ENCODE data around the gene TEAD4.

Gene TEAD4

DNA sequence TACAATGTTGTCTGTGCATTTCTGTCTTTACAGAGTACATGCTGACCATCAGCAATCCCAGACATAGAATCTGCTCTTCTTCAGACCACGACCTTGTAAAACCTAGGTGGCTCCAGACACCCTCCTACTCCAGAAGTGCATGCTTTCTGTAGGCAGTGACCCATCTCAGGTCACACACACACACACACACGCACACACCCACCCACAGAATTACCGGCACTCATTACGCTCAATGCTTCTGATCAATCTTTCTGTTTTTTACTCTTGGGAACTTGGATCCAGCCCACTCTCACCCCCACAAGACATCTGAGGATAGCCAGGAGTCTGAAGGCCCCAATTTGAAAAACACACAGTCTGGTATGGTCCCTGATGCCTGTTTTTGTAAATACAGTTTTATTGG is 110.5 kb downstream of the TEAD4 start:
- Histone ChIP-seq H3K9me3 (ENCODE audit: severe bottlenecking) (no peaks in the 10 kb centered on the region), H3K4me3 (ENCODE audit: low read depth, low read length) (no peak overlapping the region), H3K27ac (no peak overlapping the region), H3K36me3 (no peaks in the 10 kb centered on the region), H3K27me3 (ENCODE audit: insufficient read depth, low read depth, severe bottlenecking) (no peaks in the 10 kb centered on the region)
- no peak for TF ChIP-seq CTCF (IDR thresholded peaks at IDR 0.05; ENCODE audit: low read depth, low read length)
- no peak for DNase-seq

DNA sequence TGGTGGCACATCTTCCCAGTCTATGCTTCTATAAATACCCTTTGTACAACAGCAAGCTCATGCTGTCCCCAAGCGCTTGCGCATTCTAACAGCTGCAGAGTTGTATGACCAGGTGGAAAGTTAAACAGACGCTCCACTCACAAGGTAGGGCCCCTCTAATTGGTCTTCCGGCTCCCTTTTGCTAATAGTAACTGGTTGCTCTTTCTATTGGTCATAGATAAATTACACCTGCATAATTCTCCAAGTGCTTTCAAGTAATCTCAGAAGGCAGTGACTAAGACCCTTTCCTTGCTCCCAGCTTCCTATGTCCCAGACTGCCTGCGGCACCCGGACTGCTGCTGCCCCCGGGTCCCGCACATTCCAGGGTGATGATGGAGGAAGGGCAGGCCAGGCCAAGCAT is 111.9 kb downstream of the TEAD4 start:
- H3K27me3 ChIP-seq (ENCODE audit: insufficient read depth, low read depth, severe bottlenecking): no peaks in the 10 kb centered on the region
- DNase-seq: no peak
- no peak overlapping the region for H3K27ac ChIP-seq
- no peaks in the 10 kb centered on the region for H3K36me3 ChIP-seq
- H3K4me3 ChIP-seq (ENCODE audit: low read depth, low read length): no peak overlapping the region
- no peaks in the 10 kb centered on the region for H3K9me3 ChIP-seq (ENCODE audit: severe bottlenecking)
- TF ChIP-seq CTCF (IDR thresholded peaks at IDR 0.05; ENCODE audit: low read depth, low read length): no peak

- TF ChIP-seq CTCF (IDR thresholded peaks at IDR 0.05; ENCODE audit: low read depth, low read length): no peak
- H3K9me3 ChIP-seq (ENCODE audit: severe bottlenecking): no peaks in the 10 kb centered on the region
- H3K27me3 ChIP-seq (ENCODE audit: insufficient read depth, low read depth, severe bottlenecking): no peaks in the 10 kb centered on the region
- H3K27ac ChIP-seq: no peak overlapping the region
- DNase-seq: no peak
- H3K36me3 ChIP-seq: no peaks in the 10 kb centered on the region
- no peak overlapping the region for H3K4me3 ChIP-seq (ENCODE audit: low read depth, low read length)
These were observed 112.5 kb downstream of the TEAD4 start for GRCh38 chr12:3071710-3072109.

DNA sequence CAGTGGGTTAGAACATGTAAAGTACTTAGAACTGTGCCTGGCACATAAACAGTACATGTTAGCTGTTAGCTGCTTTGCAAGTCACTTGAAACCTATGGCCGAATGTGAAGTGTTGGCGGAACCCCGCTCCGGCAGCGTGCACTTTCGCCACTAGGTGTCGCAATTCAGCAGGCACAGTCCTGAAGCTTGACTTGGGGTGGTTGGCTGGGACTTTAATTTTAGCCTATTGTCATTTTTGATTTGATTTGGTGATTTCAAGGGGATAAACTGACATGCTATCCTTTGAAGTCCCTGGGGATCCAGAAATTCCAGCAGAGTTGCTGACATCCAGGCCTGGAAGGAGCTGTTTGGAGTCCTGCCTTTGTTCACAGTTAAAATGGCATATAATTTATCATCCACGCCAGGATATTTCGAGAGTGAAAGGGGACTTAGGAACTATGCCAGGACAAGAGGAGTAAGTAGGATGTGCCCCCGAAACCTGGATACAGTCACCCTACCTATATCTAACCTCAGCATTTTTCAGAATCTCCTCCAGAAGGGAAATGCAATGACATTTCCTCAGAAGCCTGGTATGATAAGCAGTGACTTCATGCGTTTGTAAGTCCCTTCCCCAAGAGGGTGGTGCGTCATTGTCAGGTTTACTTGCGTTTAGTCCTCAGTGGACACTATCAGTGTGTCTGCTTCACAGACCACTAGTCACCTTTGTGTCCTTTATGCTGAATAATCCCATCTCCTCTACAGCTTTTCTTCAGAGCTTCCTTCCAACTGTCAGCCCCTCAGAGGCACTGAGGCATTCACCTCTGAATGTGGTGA is 114.4 kb downstream of the TEAD4 start:
- no peaks in the 10 kb centered on the region for H3K36me3 ChIP-seq
- TF ChIP-seq CTCF (IDR thresholded peaks at IDR 0.05; ENCODE audit: low read depth, low read length): peak; percentile 95
- H3K27ac ChIP-seq: peak overlapping the region; percentile 29
- H3K9me3 ChIP-seq (ENCODE audit: severe bottlenecking): no peaks in the 10 kb centered on the region
- H3K4me3 ChIP-seq (ENCODE audit: low read depth, low read length): no peak overlapping the region
- no peaks in the 10 kb centered on the region for H3K27me3 ChIP-seq (ENCODE audit: insufficient read depth, low read depth, severe bottlenecking)
- DNase-seq: peak; percentile 85

DNA sequence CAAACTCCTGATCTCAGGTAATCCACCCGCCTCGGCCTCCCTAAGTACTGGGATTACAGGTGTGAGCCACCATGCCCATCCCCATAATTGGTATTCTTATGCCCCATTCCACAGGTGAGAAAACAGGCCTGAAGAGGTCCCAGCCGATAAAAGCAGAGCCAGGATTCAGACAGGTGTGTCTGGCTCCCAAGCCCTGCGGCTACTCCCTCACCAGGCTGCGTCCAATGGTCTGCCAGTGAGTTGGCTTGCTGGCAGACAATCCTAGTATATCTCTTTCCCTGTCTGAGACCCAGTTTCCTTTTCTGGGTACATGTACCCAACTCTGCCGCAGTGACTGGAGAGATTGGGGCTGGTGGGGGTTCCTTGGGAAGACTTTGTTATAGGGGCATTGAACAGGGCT is 116.1 kb downstream of the TEAD4 start:
- Histone ChIP-seq H3K36me3 (no peaks in the 10 kb centered on the region), H3K9me3 (ENCODE audit: severe bottlenecking) (no peaks in the 10 kb centered on the region), H3K27ac (no peak overlapping the region), H3K27me3 (ENCODE audit: insufficient read depth, low read depth, severe bottlenecking) (no peaks in the 10 kb centered on the region), H3K4me3 (ENCODE audit: low read depth, low read length) (no peak overlapping the region)
- no peak for TF ChIP-seq CTCF (IDR thresholded peaks at IDR 0.05; ENCODE audit: low read depth, low read length)
- DNase-seq: no peak

Data from WERI-Rb-1 (cell line).